GF-D8 (cell line): ENCODE measurements around the gene FAF1.
"Not testable (repeated sequence)": the region's sequence is repeated elsewhere in the genome, so short reads cannot be mapped to it uniquely, and the experiment has no call there.

ENCODE experiments used
- DNase-seq: peaks from one replicate; lab custom pipeline; 2025; lab: John Stamatoyannopoulos, UW

Gene FAF1

DNA sequence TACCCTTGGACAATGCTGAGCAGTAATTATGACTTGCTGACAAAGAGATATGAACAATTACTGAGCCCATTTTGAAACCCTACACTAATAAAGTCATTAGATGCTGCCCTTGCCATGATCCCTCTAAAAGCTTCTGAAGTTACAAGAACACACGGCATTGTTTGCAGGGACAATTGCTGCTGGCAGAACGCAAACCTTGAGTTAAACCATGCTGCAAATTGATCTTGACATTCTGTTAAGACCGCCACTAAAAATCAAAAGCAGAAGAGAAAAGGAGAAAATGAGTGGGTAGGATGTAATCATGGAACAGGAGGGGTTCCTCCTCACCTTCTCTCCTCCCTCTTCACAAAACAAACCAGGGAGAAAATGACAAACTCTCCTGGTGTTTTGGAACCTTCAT is 400.6 kb downstream of the FAF1 start:
- no peak for DNase-seq

DNA sequence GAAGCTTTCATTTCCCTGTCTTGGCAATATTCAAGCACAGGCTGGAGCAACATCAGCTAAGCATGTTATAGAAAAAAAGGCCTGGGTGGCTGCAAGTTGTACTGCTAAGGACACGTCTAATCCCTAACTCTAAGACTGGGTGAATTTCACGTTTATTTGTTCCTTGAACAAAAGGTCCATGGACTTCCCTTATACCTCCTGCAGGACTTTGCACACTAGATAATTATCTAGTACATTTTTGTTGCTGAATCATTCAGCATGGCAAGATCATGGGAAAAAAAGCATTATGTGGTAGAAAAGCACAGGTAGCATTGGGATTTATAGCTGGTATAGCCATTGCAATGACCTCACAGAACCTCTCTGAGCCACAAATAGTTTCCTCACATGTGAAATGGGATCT is 406.1 kb downstream of the FAF1 start:
- DNase-seq = no peak

DNA sequence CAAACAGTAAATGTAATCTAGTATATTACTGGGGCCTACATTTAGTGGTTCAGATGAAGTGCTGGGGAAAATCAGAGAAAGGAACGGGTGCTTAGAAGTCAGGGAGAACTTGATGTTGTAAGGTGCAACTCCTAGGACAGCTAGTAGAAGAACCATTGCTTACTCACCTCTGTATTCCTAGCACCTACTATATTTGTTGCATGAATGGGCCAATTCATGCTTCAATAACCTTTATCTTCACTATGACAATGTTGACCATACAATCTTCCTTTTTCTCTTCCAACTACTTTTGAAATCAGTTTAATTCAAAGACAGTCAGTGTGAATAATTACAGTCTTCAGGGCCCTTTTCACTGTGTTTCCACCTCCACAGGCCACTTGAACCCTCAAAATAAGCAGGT is 411.8 kb downstream of the FAF1 start:
- DNase-seq = no peak

DNA sequence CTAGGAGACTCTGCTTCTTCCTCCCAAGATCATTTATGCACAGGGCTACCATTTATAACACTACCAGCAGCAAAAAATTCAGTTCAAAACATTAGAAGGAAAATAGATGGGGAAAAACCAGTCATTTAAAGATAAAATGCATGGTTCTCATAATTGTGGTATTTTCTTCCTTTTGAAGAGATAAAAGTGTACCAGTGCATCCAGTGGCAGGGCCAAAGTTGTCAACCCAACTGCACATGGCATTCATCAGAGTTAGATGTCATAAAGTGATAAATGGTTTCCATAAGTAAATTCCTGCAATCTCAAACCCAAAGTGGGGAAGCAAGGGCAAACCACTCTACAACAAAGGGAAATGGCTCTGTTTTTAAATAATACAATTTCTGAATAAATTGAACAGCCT is 417.7 kb downstream of the FAF1 start:
- DNase-seq = no peak

- no peak for DNase-seq
These were observed 421.6 kb downstream of the FAF1 start for GRCh38 chr1:50538476-50538875.

GRCh38 chr1:50531601-50532000 is 428.5 kb downstream of the FAF1 start:
- DNase-seq = no peak

DNA sequence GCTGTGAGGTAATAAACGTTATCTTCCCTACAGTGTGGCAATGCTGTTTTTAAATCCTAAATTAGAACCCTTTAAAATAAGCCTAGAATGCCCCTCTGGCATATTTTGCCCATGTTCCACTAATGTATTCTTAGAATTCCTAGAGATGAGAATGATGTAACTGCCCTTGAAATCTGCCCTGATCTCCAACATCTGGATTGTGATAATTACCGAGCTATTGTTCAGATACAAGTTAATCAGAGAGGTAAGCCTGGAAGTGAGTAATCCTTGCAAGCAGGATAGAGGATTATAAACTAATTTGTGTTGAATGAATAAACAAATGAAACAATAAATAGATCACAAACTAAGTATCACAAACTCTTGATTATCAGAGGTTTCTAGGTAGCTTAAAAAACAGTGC is 429.0 kb downstream of the FAF1 start:
- DNase-seq = no peak

- DNase-seq = no peak
These were observed 430.6 kb downstream of the FAF1 start for GRCh38 chr1:50529510-50529909.

- DNase-seq = not testable (repeated sequence)
These were observed 432.1 kb downstream of the FAF1 start for GRCh38 chr1:50527987-50528320.

GRCh38 chr1:50527249-50527986 is 432.6 kb downstream of the FAF1 start:
- no peak for DNase-seq

DNA sequence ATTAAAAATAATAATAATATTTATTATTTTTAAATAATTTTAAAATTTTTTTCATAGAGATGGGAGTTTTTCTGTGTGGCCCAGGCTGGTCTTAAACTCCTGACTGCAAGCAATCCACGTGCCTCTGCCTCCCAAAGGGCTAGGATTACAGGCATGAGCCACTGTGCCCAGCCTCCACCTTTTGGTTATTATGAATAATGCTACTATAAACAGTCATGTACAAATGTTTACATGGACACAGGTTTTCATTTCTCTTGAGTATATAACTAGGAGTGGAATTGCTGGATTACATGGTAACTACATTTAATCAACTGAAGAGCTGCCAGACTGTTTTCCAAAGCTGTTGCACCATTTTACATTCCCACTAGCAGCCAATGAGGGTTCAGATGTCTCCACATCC is 433.6 kb downstream of the FAF1 start:
- no peak for DNase-seq

- DNase-seq = no peak
These were observed 436.5 kb downstream of the FAF1 start for GRCh38 chr1:50523548-50523947.

DNA sequence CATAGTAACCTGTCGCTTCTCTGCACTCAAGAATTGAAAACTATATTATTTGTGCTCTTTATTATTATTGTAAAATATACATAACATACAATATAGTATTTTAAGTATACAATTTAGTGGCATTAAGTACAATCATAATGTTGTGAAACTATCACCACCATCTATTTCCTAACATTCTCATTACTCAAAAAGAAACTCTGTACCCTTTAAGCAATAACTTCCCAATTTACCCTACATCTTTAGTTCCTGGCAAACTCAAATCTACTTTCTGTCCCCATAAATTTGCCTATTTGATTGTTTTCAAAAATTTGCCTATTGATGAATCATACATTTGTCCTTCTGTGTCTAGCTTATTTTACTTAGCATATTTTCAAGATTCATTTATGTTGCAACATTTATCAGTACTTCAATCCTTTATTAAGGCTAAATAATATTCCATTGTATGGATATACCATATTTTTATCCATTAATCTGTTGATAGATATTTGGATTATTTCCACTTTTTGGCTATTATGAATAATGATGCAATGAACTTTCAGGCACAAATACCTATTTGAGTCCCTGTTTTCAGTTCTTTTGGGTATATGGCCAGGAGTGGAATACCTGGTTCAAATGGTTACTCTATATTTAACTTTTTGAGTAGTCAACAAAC is 437.2 kb downstream of the FAF1 start:
- no peak for DNase-seq

DNA sequence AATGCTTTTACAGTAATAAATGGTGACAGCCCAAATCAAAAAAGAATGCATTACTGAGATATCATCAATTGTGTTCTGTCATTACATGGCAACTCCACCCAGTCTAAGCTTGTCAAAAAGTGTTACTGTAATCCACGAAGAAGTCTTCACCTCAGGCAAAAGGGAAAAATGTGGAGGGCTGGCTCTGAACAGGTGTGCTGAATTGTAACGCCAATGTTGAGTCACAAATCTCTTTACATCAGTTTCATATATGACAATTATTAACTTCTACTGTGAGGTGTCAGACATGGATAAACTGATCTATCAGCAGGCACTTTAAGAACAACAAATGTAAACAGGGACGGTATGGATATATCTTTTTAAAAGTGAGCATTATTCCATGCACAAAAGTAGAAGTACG is 438.4 kb downstream of the FAF1 start:
- no peak for DNase-seq

DNA sequence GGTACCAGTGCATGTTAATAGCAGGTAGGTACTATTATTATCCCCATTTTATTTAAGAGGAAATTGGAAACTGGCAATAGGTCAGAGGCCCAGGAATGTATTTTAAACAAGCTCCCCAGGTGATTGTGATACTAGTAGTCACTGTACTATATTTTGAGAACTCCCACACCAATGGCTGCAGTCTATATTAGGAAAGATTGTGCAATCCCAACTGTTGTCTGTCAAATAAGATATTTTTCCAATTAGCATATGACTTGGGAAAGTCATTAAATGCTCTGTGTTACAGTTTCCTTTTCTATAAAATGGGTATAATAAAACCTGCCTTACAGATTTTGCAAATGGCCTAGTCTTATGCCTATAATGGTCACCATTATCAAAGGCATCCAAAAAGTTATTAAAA is 442.6 kb downstream of the FAF1 start:
- no peak for DNase-seq

DNA sequence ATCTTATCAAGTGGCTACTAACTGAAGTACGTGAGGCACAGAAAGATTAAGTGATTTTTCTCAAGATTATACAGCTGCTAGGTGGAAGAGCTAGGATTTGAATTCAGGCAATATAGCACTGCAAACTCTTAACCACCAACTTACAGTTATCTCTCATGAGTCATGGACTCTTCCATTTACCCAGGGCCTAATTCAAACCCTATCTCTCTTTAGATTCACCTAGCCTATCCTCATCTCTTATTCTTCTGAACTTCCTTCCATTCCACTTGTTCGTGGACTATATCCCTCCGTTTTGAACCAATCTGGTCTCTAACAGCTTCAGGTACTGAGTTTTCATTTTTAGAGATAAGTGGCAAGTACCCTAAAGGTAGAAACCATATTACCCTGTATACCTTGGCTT is 444.0 kb downstream of the FAF1 start:
- DNase-seq = no peak

DNA sequence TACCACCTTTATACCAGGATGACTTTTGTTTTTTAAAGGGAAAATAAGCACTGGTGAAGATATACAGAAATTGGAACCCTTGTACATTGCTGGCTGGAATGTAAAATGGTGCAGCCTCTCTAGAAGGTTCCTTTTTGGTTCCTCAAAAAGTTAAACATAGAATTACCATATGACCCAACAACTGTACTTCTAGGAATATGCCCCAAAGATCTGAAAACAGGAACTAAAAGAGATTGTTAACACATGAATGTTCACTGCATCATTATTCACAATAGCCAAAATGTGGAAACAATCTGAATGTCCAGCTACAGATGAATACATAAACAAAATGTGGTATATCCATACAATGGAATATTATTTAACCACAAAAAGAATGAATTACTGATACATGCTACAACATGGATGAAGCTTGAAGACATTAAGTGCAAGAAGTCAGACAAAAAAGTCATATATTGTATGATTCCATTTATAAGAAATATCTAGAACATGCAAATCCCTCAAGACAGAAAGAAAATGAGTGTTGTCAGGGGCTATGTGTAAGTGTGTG is 452.0 kb downstream of the FAF1 start:
- peak; percentile 41 for DNase-seq

DNA sequence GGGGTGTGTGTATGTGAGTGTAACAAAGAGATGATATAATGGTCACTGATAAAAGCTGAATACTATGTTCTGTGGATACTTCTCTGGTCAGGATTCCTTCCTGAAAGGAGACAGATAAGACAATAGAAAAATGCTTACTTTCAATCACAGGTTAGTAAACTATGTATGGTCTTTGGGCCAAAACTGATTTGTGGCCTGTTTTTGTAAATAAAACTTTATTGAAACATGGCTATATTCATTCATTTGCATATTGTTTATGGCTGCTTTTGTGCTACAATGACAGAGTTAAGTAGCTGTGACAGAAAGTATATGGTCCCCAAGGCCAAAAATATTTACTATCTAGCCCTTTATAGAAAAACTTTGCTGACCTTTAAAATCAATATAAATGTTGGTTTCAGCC is 454.6 kb downstream of the FAF1 start:
- no peak for DNase-seq

GRCh38 chr1:50503515-50503914 is 456.6 kb downstream of the FAF1 start:
- no peak for DNase-seq

DNA sequence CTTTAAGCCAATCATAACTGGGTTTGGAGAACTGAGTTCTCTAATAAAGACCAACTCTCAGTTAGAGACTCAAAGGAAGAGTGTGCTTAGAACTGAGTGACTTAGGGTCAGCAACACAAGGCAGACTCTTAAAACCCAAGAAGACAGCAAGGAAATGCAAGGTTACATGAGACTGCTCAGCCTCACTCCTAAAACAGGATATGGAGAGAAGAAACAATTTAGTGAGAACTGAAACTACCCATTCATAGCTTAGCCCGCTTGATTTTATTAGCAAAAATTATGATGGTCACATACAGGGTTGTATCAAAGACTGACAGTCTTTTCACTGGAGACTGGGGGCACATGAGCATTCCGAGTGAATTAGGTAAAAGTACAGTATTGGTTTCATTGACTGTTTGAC is 457.9 kb downstream of the FAF1 start:
- no peak for DNase-seq

- DNase-seq = no peak
These were observed 463.1 kb downstream of the FAF1 start for GRCh38 chr1:50497007-50497406.

DNA sequence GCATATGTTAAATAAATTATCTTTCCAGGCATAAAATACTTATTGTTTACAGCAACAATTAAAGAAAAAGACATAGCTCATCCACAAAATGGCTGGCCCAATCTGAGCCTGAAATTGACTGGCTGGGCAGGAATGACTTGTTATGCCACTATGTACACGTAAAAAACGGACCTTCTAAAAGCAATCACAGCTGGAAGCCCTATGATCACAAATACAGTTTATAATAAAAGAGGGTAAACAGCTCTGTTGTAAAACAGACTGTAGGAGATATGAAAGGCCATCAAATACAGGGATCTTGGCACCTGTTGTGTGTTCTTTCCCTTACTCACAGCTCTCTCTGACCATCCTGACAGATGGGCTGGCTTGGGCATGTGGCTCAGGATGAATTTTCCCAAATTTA is 466.4 kb downstream of the FAF1 start:
- DNase-seq = no peak

DNA sequence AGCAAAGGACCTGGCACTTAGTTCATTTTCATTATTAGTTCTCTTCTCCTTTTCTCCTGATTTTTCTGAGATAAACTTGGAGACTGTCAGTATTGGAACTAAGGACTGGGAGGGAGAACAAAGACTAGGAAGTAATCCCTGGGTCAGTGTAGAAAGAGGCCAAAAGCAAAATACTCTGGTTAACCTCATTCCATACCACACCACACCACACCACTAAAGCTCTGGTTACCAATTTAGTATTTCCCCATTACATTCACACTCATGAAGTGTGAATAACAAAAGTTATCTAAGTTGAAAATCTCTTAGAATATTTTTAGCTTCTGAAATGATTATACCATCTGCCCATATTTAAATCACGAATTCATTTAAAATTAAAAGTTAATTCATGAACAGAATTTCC is 467.9 kb downstream of the FAF1 start:
- DNase-seq = peak; percentile 28

GRCh38 chr1:50491142-50491541 is 468.9 kb downstream of the FAF1 start:
- peak; percentile 38 for DNase-seq
